ENCODE data around the gene AHDC1.

- no peak for TF ChIP-seq CTCF (IDR thresholded peaks at IDR 0.05)
- TF ChIP-seq POLR2AphosphoS5 (IDR thresholded peaks at IDR 0.05), result no peak
- no peak for TF ChIP-seq POLR2A (IDR thresholded peaks at IDR 0.05)
Observed at GRCh38 chr1:27562021-27562420, 41.9 kb downstream of the AHDC1 start.

All from stomach (tissue), 4 donors.